B cell (primary cell): ENCODE data around the gene GSG1L. TPM values are rescaled to one million over a fixed set of nuclear protein-coding genes. Genes with fewer than 3 reads are reported as not detected.

ENCODE experiments used
- ATAC-seq: fragments of 200-7000 bp; cut with Tn5 transposase; one replicate; pipeline ENCODE4 v1.10.0; 2021; ENCODE audit warnings: low read depth, mild to moderate bottlenecking, moderate number of reproducible peaks, moderate library complexity
- CTCF ChIA-PET: fragments of 350-600 bp; sonication (Branson Sonifier 250); formaldehyde crosslinking; loops from one replicate; lab custom pipeline; 2021; ENCODE audit warnings: antibody characterized with exemption, inconsistent platforms; lab: Charles Lee
- POLR2A ChIA-PET: fragments of 350-600 bp; sonication (Branson Sonifier 250); formaldehyde crosslinking; loops from one replicate; lab custom pipeline; 2021; ENCODE audit warnings: antibody characterized with exemption; lab: Charles Lee
- DNase-seq: peaks from one replicate; pipeline ENCODE4 v3.0.0; 2013
- H2AFZ ChIP-seq: 2 replicates; pipeline ENCODE4 v1.6.1; 2012; ENCODE audit warnings: mild to moderate bottlenecking, low read depth, low read length; ENCODE audit not compliant: insufficient read depth, poor library complexity, severe bottlenecking
- H3K27ac ChIP-seq, 2 donors: 1 replicate in 1 of 2; 2 replicates in 1 of 2; pipeline ENCODE4 v1.5.1; 2012 to 2013; ENCODE audit warnings: low read length in 2 of 2, mild to moderate bottlenecking in 2 of 2, moderate library complexity in 1 of 2
- H3K27me3 ChIP-seq, 4 experiments: fragments of 200-600 bp in 1 of 4; sonication (generic) in 1 of 4; replicated peaks in 1 of 4; 1 replicate in 2 of 4; 2 replicates in 2 of 4; pipeline versions ENCODE4 v1.6.1 to v1.7.0; 2013 to 2016; ENCODE audit warnings: low read length in 3 of 4, mild to moderate bottlenecking in 2 of 4, mixed read lengths in 1 of 4, moderate library complexity in 1 of 4; ENCODE audit not compliant: insufficient read depth in 4 of 4, control insufficient read depth in 3 of 4; ENCODE audit errors: control extremely low read depth in 1 of 4
- H3K36me3 ChIP-seq, 2 experiments: replicated peaks in 1 of 2; 1 replicate in 1 of 2; 2 replicates in 1 of 2; pipeline versions ENCODE4 v1.6.1 to v1.7.1; 2013; ENCODE audit warnings: low read length in 1 of 2; ENCODE audit not compliant: insufficient read depth in 2 of 2, control insufficient read depth in 1 of 2; ENCODE audit errors: control extremely low read depth in 1 of 2, extremely low read depth in 1 of 2
- H3K4me1 ChIP-seq, 2 donors: fragments of 200-600 bp in 1 of 2; sonication (generic) in 1 of 2; 1 replicate in 1 of 2; 2 replicates in 1 of 2; pipeline versions ENCODE4 v1.5.1 to v1.6.1; 2013 to 2017; ENCODE audit warnings: low read length in 2 of 2; ENCODE audit not compliant: control insufficient read depth in 2 of 2, insufficient read depth in 2 of 2
- H3K4me2 ChIP-seq: replicated peaks from 2 replicates; pipeline ENCODE3; 2012; ENCODE audit warnings: mild to moderate bottlenecking, low read depth, low read length; ENCODE audit not compliant: poor library complexity, severe bottlenecking
- H3K4me3 ChIP-seq, 5 experiments: fragments of 200-600 bp in 1 of 5; sonication (generic) in 1 of 5; 1 replicate in 3 of 5; 2 replicates in 2 of 5; pipeline versions ENCODE4 v1.5.1 to v1.7.0; 2011 to 2016; ENCODE audit warnings: low read length in 4 of 5, mild to moderate bottlenecking in 4 of 5, low read depth in 2 of 5, control low read depth in 1 of 5, moderate library complexity in 1 of 5; ENCODE audit not compliant: insufficient read depth in 1 of 5; ENCODE audit errors: control extremely low read depth in 1 of 5, extremely low read depth in 1 of 5
- H3K79me2 ChIP-seq: fragments of 200-600 bp; sonication (generic); one replicate; pipeline ENCODE4 v1.6.0; 2016; ENCODE audit warnings: low read length; ENCODE audit not compliant: control insufficient read depth, insufficient read depth
- H3K9ac ChIP-seq: fragments of 200-600 bp; sonication (generic); 2 replicates; pipeline ENCODE4 v1.6.1; 2017; ENCODE audit warnings: mild to moderate bottlenecking, low read length, moderate library complexity
- H3K9me3 ChIP-seq, 3 donors: one replicate each; pipeline versions ENCODE4 v1.6.1 to v1.7.1; 2013; ENCODE audit warnings: low read length in 2 of 3; ENCODE audit not compliant: control insufficient read depth in 2 of 3, insufficient read depth in 1 of 3; ENCODE audit errors: control extremely low read depth in 1 of 3
- H4K20me1 ChIP-seq: 2 replicates; pipeline ENCODE4 v1.6.0; 2012; ENCODE audit warnings: mild to moderate bottlenecking, low read length; ENCODE audit not compliant: insufficient read depth, control insufficient read depth, poor library complexity, severe bottlenecking
- H3K27ac Mint-ChIP-seq: one replicate; pipeline ENCODE4 v1.8.0; 2021; ENCODE audit warnings: mixed read lengths
- H3K27me3 Mint-ChIP-seq: one replicate; pipeline ENCODE4 v1.8.0; 2021; ENCODE audit warnings: mixed read lengths
- H3K4me1 Mint-ChIP-seq: one replicate; pipeline ENCODE4 v1.8.0; 2021; ENCODE audit warnings: mixed read lengths
- H3K4me3 Mint-ChIP-seq: one replicate; pipeline ENCODE4 v1.8.0; 2021; ENCODE audit warnings: mixed read lengths
- H3K9me3 Mint-ChIP-seq: one replicate; pipeline ENCODE4 v1.8.0; 2022; ENCODE audit warnings: mixed read lengths; ENCODE audit not compliant: insufficient read depth
- CTCF ChIP-seq: fragments of 200-600 bp; IDR thresholded peaks from one replicate; pipeline ENCODE4 v1.8.0; 2022; ENCODE audit warnings: antibody characterized with exemption, mild to moderate bottlenecking
- EZH2 ChIP-seq: IDR thresholded peaks from 2 replicates; pipeline ENCODE4 v1.6.1; 2012; ENCODE audit warnings: borderline replicate concordance, low read depth, mild to moderate bottlenecking, moderate library complexity, low read length; ENCODE audit not compliant: insufficient read depth, poor library complexity, severe bottlenecking
- WGBS: methylation state at CpG from one replicate; pipeline ENCODE4 v1.1.5; 2013; ENCODE audit warnings: missing lambda C conversion rate; ENCODE audit not compliant: insufficient coverage; 5-methylcytosine and 5-hydroxymethylcytosine counted together
- intact Hi-C: fragments of 100-400 bp; cut with micrococcal nuclease; formaldehyde crosslinking; loops from one replicate; pipeline ENCODE4 v1.10.0; 2022
- polyA plus RNA-seq: library from polyadenylated mRNA; depleted of rRNA; stranded (reverse); fragments of >200 nt; gene quantifications from 2 replicates; pipeline ENCODE4 v1.2.3, GENCODE V29; 2012
- total RNA-seq, 2 donors: library from RNA; stranded (reverse); fragments of 120-200 nt in 1 of 2; gene quantifications; 1 replicate in 1 of 2; 2 replicates in 1 of 2; pipeline versions ENCODE4 v1.2.3 to v1.2.4, GENCODE V29; 2013 to 2022

The GSG1L gene
- total and polyA plus RNA-seq, 2 donors (not counting 1 experiment from before 2014, with no cell fraction given) = 0.01 TPM; not detected in 1

- Histone ChIP-seq H3K4me2 (no peak overlapping the region), H3K36me3 (no peaks in the 10 kb centered on the region), H3K4me1 (peaks cover 0 to 4% of the 10 kb centered on the region in 2 donors), H3K79me2 (no peaks in the 10 kb centered on the region), H3K4me3 (no peak overlapping the region), H3K27me3 (peaks cover 0 to 5% (median 2%) of the 10 kb centered on the region in 4 experiments), H4K20me1 (no peaks in the 10 kb centered on the region), H3K9ac (no peak overlapping the region), H3K9me3 (peaks cover 0 to 3% (median 0%) of the 10 kb centered on the region in 3 donors), H3K27ac (no peak overlapping the region), H2AFZ (no peak overlapping the region)
- Mint-ChIP-seq H3K4me3 (no peak overlapping the region), H3K4me1 (peaks cover 3% of the 10 kb centered on the region), H3K27ac (no peak overlapping the region), H3K9me3 (no peaks in the 10 kb centered on the region), H3K27me3 (peaks cover 30% of the 10 kb centered on the region)
- DNase-seq (no peak), ATAC-seq (no peak)
- TF ChIP-seq CTCF (no peak), EZH2 (no peak)
- ChIA-PET POLR2A (no interaction called here), CTCF (interaction anchor here (3.5 kb wide), 1 partner anchor 243 kb away, joined by 49 read pairs; no protein-coding TSS in a partner anchor)
- intact Hi-C loops = no loop called here
- 86% methylated on average over 9 of the region's 11 CpGs for WGBS
Measured at GRCh38 chr16:27974896-27975540, 88.5 kb downstream of the GSG1L start.

GRCh38 chr16:27973678-27974077 lies 89.8 kb downstream of the GSG1L start:
- WGBS = 74% methylated on average over 5 of the region's 7 CpGs
- Histone ChIP-seq H2AFZ (no peak overlapping the region), H3K36me3 (no peaks in the 10 kb centered on the region), H3K27ac (no peak overlapping the region), H3K9me3 (peaks cover 0 to 3% (median 2%) of the 10 kb centered on the region in 3 donors), H3K4me1 (peaks cover 0 to 4% of the 10 kb centered on the region in 2 donors), H3K4me3 (no peak overlapping the region), H4K20me1 (no peaks in the 10 kb centered on the region), H3K27me3 (peaks cover 0 to 5% (median under 1%) of the 10 kb centered on the region in 4 experiments), H3K79me2 (no peaks in the 10 kb centered on the region), H3K9ac (no peak overlapping the region), H3K4me2 (no peak overlapping the region)
- TF ChIP-seq EZH2 (no peak), CTCF (no peak)
- intact Hi-C loops = no loop called here
- POLR2A ChIA-PET = no interaction called here
- no peak overlapping the region for H3K27ac Mint-ChIP-seq
- DNase-seq (no peak), ATAC-seq (no peak)
- peaks cover 26% of the 10 kb centered on the region for H3K27me3 Mint-ChIP-seq
- H3K4me1 Mint-ChIP-seq = peaks cover 3% of the 10 kb centered on the region
- H3K9me3 Mint-ChIP-seq = peaks cover 3% of the 10 kb centered on the region
- no peak overlapping the region for H3K4me3 Mint-ChIP-seq
- CTCF ChIA-PET = interaction anchor here (2.7 to 3.5 kb wide), 2 partner anchors 96 to 244 kb away, joined by 14 to 49 read pairs; no protein-coding TSS in a partner anchor
